Mammary epithelial cell (primary cell): Measurements from ENCODE around the gene FXYD3.

Experiments
- CTCF ChIP-seq, 2 donors: IDR thresholded peaks in 1 of 2; conservative IDR thresholded peaks in 1 of 2; 2 replicates each; pipeline ENCODE4 v1.5.1; 2011 to 2012; ENCODE audit warnings: inconsistent platforms in 2 of 2, low read length in 2 of 2, mild to moderate bottlenecking in 2 of 2, control low read depth in 1 of 2, low read depth in 1 of 2; ENCODE audit not compliant: insufficient read depth in 1 of 2; ENCODE audit errors: extremely low read depth in 1 of 2
- EZH2 ChIP-seq: IDR thresholded peaks from 2 replicates; pipeline ENCODE4 v1.6.1; 2012; ENCODE audit warnings: low read length, inconsistent platforms, borderline replicate concordance

GRCh38 chr19:35090160-35090505 lies 25.5 kb upstream of the FXYD3 start:
- no peak for TF ChIP-seq CTCF (conservative IDR thresholded peaks at IDR 0.05 in 1 of 2, IDR thresholded peaks at IDR 0.05 in 1 of 2; ENCODE audit: extremely low read depth in 1 of 2, insufficient read depth in 1 of 2, low read depth in 1 of 2, low read length in 2 of 2)
- no peak for TF ChIP-seq EZH2
